ENCODE data around the gene SSC5D.

GRCh38 chr19:55520691-55521292 lies 32.6 kb downstream of the SSC5D start:
- no peak for TF ChIP-seq CTCF (IDR thresholded peaks at IDR 0.05)
- no peak for TF ChIP-seq GATA2 (CRISPR knock-in tag; IDR thresholded peaks at IDR 0.05)
- no peak for TF ChIP-seq FOXM1 (IDR thresholded peaks at IDR 0.05; ENCODE audit: low read depth)
- no peak for TF ChIP-seq ZBTB33 (IDR thresholded peaks at IDR 0.05; ENCODE audit: borderline replicate concordance, low read depth)
- TF ChIP-seq SMC3 (IDR thresholded peaks at IDR 0.05; ENCODE audit: low read depth, low read length): no peak
- no peak for TF ChIP-seq TEAD4 (IDR thresholded peaks at IDR 0.05; ENCODE audit: borderline replicate concordance, insufficient read depth)
- no peak for TF ChIP-seq SIN3A (IDR thresholded peaks at IDR 0.05; ENCODE audit: borderline replicate concordance, low read depth, low read length)
- TF ChIP-seq USF2 (IDR thresholded peaks at IDR 0.05; ENCODE audit: borderline replicate concordance, low read depth, low read length): no peak
